ENCODE results near the gene PLXNA4. TPM values are rescaled to one million over a fixed set of nuclear protein-coding genes. Genes with fewer than 3 reads are reported as not detected.

PLXNA4 gene
- polyA plus RNA-seq, 1 donor (not counting 4 experiments of a cell fraction or from before 2014, with no cell fraction given): 0.01 TPM

- H3K27me3 ChIP-seq (ENCODE audit: control insufficient read depth, extremely low read depth, insufficient read depth, low read length): no peaks in the 10 kb centered on the region
- FAIRE-seq (no peak), DNase-seq (ENCODE audit: low read depth, low spot score) (no peak)
- H3K4me2 ChIP-seq (ENCODE audit: control insufficient read depth, extremely low read depth, insufficient read depth, low read depth, low read length): no peak overlapping the region
- no peaks in the 10 kb centered on the region for H3K9me1 ChIP-seq (ENCODE audit: control insufficient read depth, extremely low read depth, insufficient read depth, low read length)
- H3K36me3 ChIP-seq (ENCODE audit: control insufficient read depth in 2 of 2, extremely low read depth in 1 of 2, insufficient read depth in 2 of 2, low read length in 2 of 2): no peaks in the 10 kb centered on the region
- H3K9ac ChIP-seq (ENCODE audit: control insufficient read depth, extremely low read depth, insufficient read depth, low read length): no peak overlapping the region
- no peak overlapping the region for H3K4me3 ChIP-seq (ENCODE audit: control insufficient read depth in 2 of 3, extremely low read depth in 1 of 3, insufficient read depth in 2 of 3, low read depth in 1 of 3, low read length in 3 of 3)
- dilution Hi-C loops (cut with MboI; ENCODE audit: extremely low pct_ligation_motif_present, low sequenced_read_pairs): no loop called here
- no peak overlapping the region for H2AFZ ChIP-seq (ENCODE audit: control insufficient read depth, low read length)
- no peaks in the 10 kb centered on the region for H3K4me1 ChIP-seq (ENCODE audit: control insufficient read depth, extremely low read depth, insufficient read depth, low read length)
- H3K27ac ChIP-seq (ENCODE audit: control insufficient read depth, insufficient read depth, low read length): no peak overlapping the region
- no peak for TF ChIP-seq CTCF (optimal IDR thresholded peaks at IDR 0.05 in 1 of 3, IDR thresholded peaks at IDR 0.05 in 1 of 3, conservative IDR thresholded peaks at IDR 0.05 in 1 of 3; ENCODE audit: extremely low read depth in 1 of 3, insufficient read depth in 2 of 3, low read length in 3 of 3)
- no peak for TF ChIP-seq EZH2 (IDR thresholded peaks at IDR 0.05; ENCODE audit: low read length)
- no peaks in the 10 kb centered on the region for H3K79me2 ChIP-seq (ENCODE audit: control insufficient read depth, insufficient read depth, low read length)
- no peaks in the 10 kb centered on the region for H3K9me3 ChIP-seq (ENCODE audit: control insufficient read depth, low read depth, low read length)
- H4K20me1 ChIP-seq (ENCODE audit: control insufficient read depth, extremely low read depth, insufficient read depth, low read length): no peaks in the 10 kb centered on the region
Observed at GRCh38 chr7:132511921-132512320, 64.3 kb downstream of the PLXNA4 start.

DNA sequence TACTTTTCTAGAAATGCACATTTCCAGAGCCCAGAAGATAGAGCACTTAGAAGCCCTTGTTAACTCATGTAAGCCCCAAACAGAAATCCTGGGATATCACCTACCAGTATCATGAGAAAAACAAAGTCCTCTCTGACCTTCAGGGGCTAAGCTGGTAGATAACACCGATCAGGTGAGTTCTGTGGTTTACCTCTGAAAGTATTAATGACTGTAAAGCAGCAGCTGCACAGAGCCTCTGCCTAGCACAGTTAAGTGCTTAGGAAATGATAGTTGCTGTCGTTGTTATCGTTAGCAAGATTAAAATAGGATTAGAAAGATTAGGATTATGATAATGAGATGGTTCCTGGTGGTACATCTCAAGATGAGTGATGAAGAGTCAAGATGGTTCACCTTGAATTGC is 64.9 kb downstream of the PLXNA4 start:
- FAIRE-seq (no peak), DNase-seq (ENCODE audit: low read depth, low spot score) (no peak)
- dilution Hi-C loops (cut with MboI; ENCODE audit: extremely low pct_ligation_motif_present, low sequenced_read_pairs): no loop called here

More for the DNA sequence above, 64.9 kb downstream of the PLXNA4 start:
- no peaks in the 10 kb centered on the region for H3K9me3 ChIP-seq (ENCODE audit: control insufficient read depth, low read depth, low read length)
- H3K4me2 ChIP-seq (ENCODE audit: control insufficient read depth, extremely low read depth, insufficient read depth, low read depth, low read length): no peak overlapping the region
- no peaks in the 10 kb centered on the region for H3K4me1 ChIP-seq (ENCODE audit: control insufficient read depth, extremely low read depth, insufficient read depth, low read length)
- no peaks in the 10 kb centered on the region for H4K20me1 ChIP-seq (ENCODE audit: control insufficient read depth, extremely low read depth, insufficient read depth, low read length)
- no peak overlapping the region for H3K27ac ChIP-seq (ENCODE audit: control insufficient read depth, insufficient read depth, low read length)
- no peaks in the 10 kb centered on the region for H3K9me1 ChIP-seq (ENCODE audit: control insufficient read depth, extremely low read depth, insufficient read depth, low read length)
- H2AFZ ChIP-seq (ENCODE audit: control insufficient read depth, low read length): no peak overlapping the region
- no peak overlapping the region for H3K4me3 ChIP-seq (ENCODE audit: control insufficient read depth in 2 of 3, extremely low read depth in 1 of 3, insufficient read depth in 2 of 3, low read depth in 1 of 3, low read length in 3 of 3)
- TF ChIP-seq CTCF (optimal IDR thresholded peaks at IDR 0.05 in 1 of 3, IDR thresholded peaks at IDR 0.05 in 1 of 3, conservative IDR thresholded peaks at IDR 0.05 in 1 of 3; ENCODE audit: extremely low read depth in 1 of 3, insufficient read depth in 2 of 3, low read length in 3 of 3) (no peak), EZH2 (IDR thresholded peaks at IDR 0.05; ENCODE audit: low read length) (no peak)
- H3K79me2 ChIP-seq (ENCODE audit: control insufficient read depth, insufficient read depth, low read length): no peaks in the 10 kb centered on the region
- no peak overlapping the region for H3K9ac ChIP-seq (ENCODE audit: control insufficient read depth, extremely low read depth, insufficient read depth, low read length)
- no peaks in the 10 kb centered on the region for H3K36me3 ChIP-seq (ENCODE audit: control insufficient read depth in 2 of 2, extremely low read depth in 1 of 2, insufficient read depth in 2 of 2, low read length in 2 of 2)
- H3K27me3 ChIP-seq (ENCODE audit: control insufficient read depth, extremely low read depth, insufficient read depth, low read length): no peaks in the 10 kb centered on the region

Data from keratinocyte (primary cell).